ENCODE results near the gene ZNF831. TPM values are rescaled to one million over a fixed set of nuclear protein-coding genes. Genes with fewer than 3 reads are reported as not detected.
A peak's percentile ranks its signal among the peaks of the same experiment; 100 is the strongest.

The ZNF831 gene
- total and polyA plus RNA-seq, 4 experiments from 2014 or later: 7.8 to 49.0 (median 29.5) TPM

GRCh38 chr20:59273739-59274357, 110.2 kb downstream of the ZNF831 start:
- POLR2A ChIA-PET (ENCODE audit: partially characterized antibody): no interaction called here
- CTCF ChIA-PET (ENCODE audit: partially characterized antibody): interaction anchor here (0.7 to 1.6 kb wide), 2 partner anchors 9 to 186 kb away, joined by 3 to 4 read pairs; no protein-coding TSS in a partner anchor
- H3K4me3 Mint-ChIP-seq: peak overlapping the region in 5 of 8 donors; percentile 9 to 63 (median 12)

GRCh38 chr20:59276938-59277337, 113.3 kb downstream of the ZNF831 start:
- H3K4me1 Mint-ChIP-seq: peaks cover 12 to 28% (median 14%) of the 10 kb centered on the region in 4 donors
- DNase-seq: no peak
- CTCF ChIA-PET (ENCODE audit: partially characterized antibody): no interaction called here
- Histone ChIP-seq H3K27ac (ENCODE audit: low read depth, low read length) (no peak overlapping the region), H3K36me3 (ENCODE audit: insufficient read depth, low read length) (no peaks in the 10 kb centered on the region), H3K4me1 (ENCODE audit: insufficient read depth, low read length) (peaks cover 16% of the 10 kb centered on the region), H3K9me3 (ENCODE audit: control insufficient read depth in 1 of 2, low read length in 2 of 2) (no peaks in the 10 kb centered on the region), H3K4me3 (ENCODE audit: low read length in 2 of 2) (no peak overlapping the region), H3K27me3 (ENCODE audit: insufficient read depth, low read length) (no peaks in the 10 kb centered on the region)
- no peaks in the 10 kb centered on the region for H3K36me3 Mint-ChIP-seq
- intact Hi-C loops (cut with micrococcal nuclease): no loop called here
- POLR2A ChIA-PET (ENCODE audit: partially characterized antibody): no interaction called here
- H3K27me3 Mint-ChIP-seq: peaks cover 0 to 14% of the 10 kb centered on the region in 2 donors
- H3K27ac Mint-ChIP-seq: no peak overlapping the region
- no peak overlapping the region for H3K4me3 Mint-ChIP-seq
- H3K9me3 Mint-ChIP-seq: no peaks in the 10 kb centered on the region

More at GRCh38 chr20:59273739-59274357, 110.2 kb downstream of the ZNF831 start:
- Mint-ChIP-seq H3K9me3 (no peaks in the 10 kb centered on the region), H3K4me1 (peaks cover 15 to 44% (median 21%) of the 10 kb centered on the region in 4 donors), H3K36me3 (no peaks in the 10 kb centered on the region), H3K27me3 (peaks cover 0 to 14% of the 10 kb centered on the region in 2 donors), H3K27ac (peak overlapping the region in 3 of 7 donors; percentile 24 to 59 (median 53))
- Histone ChIP-seq H3K4me1 (ENCODE audit: insufficient read depth, low read length) (peaks cover 25% of the 10 kb centered on the region), H3K4me3 (ENCODE audit: low read length in 2 of 2) (no peak overlapping the region), H3K27ac (ENCODE audit: low read depth, low read length) (no peak overlapping the region), H3K27me3 (ENCODE audit: insufficient read depth, low read length) (peaks cover 4% of the 10 kb centered on the region), H3K9me3 (ENCODE audit: control insufficient read depth in 1 of 2, low read length in 2 of 2) (no peaks in the 10 kb centered on the region), H3K36me3 (ENCODE audit: insufficient read depth, low read length) (no peaks in the 10 kb centered on the region)
- intact Hi-C loops (cut with micrococcal nuclease): no loop called here
- peak in 1 of 5 donors; percentile 1 for DNase-seq

DNA sequence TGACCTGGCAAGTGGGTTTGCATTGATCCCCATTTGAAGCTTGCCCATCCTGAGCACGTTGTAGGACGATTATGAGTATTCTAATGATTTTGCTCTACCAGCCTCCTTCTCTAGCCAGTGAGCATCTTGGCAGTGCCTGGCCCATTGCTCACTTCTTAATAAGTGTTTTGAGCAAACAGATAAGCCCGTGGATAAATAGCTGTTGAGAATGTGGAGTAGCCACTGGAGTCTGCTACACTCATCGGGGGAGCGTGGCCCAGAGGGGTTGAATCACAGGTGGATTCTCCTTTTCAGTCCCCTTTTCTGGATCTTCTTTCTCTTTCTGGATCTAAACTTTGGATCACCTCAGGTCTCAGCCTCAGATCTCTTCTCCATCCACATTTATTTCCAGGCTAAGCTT, 120.8 kb downstream of the ZNF831 start:
- H3K36me3 ChIP-seq (ENCODE audit: insufficient read depth, low read length): no peaks in the 10 kb centered on the region
- no peaks in the 10 kb centered on the region for H3K27me3 Mint-ChIP-seq
- H3K4me3 ChIP-seq (ENCODE audit: low read length in 2 of 2): no peak overlapping the region
- no peaks in the 10 kb centered on the region for H3K4me1 ChIP-seq (ENCODE audit: insufficient read depth, low read length)
- no peaks in the 10 kb centered on the region for H3K9me3 ChIP-seq (ENCODE audit: control insufficient read depth in 1 of 2, low read length in 2 of 2)
- H3K4me3 Mint-ChIP-seq: no peak overlapping the region
- intact Hi-C loops (cut with micrococcal nuclease): no loop called here
- H3K36me3 Mint-ChIP-seq: no peaks in the 10 kb centered on the region
- CTCF ChIA-PET (ENCODE audit: partially characterized antibody): no interaction called here
- POLR2A ChIA-PET (ENCODE audit: partially characterized antibody): no interaction called here
- H3K9me3 Mint-ChIP-seq: no peaks in the 10 kb centered on the region
- H3K4me1 Mint-ChIP-seq: no peaks in the 10 kb centered on the region
- H3K27ac ChIP-seq (ENCODE audit: low read depth, low read length): no peak overlapping the region
- no peak overlapping the region for H3K27ac Mint-ChIP-seq
- no peak for DNase-seq
- H3K27me3 ChIP-seq (ENCODE audit: insufficient read depth, low read length): no peaks in the 10 kb centered on the region

DNA sequence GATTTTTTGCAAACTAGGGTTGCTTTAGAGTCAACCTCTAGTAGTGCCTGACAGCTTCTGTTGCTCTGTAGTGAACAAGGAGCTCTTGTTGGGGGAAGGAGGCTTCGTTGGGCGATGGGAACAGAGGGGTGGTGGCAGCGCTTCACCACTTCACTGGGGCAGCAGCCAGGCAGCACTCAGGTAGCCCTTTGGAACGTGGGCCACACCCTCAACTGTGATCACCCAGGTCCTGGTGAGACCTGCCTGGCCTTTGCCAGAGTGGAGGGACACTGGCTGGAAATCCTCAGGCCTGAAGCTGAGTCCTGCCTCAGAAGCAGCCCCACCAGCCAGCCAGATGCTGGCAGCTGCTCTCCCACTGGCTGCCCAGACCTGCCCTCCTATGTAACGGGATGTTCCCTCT, 126.4 kb downstream of the ZNF831 start:
- DNase-seq: no peak
- CTCF ChIA-PET (ENCODE audit: partially characterized antibody): no interaction called here

GRCh38 chr20:59291740-59292383, 128.2 kb downstream of the ZNF831 start:
- CTCF ChIA-PET (ENCODE audit: partially characterized antibody): no interaction called here
- H3K9me3 ChIP-seq (ENCODE audit: control insufficient read depth in 1 of 2, low read length in 2 of 2): no peaks in the 10 kb centered on the region

More for the DNA sequence above, 126.4 kb downstream of the ZNF831 start:
- POLR2A ChIA-PET (ENCODE audit: partially characterized antibody): no interaction called here
- peaks cover 0 to 14% (median 0%) of the 10 kb centered on the region in 4 donors for H3K4me1 Mint-ChIP-seq
- H3K27ac Mint-ChIP-seq: no peak overlapping the region
- H3K27me3 ChIP-seq (ENCODE audit: insufficient read depth, low read length): no peaks in the 10 kb centered on the region
- H3K36me3 Mint-ChIP-seq: no peaks in the 10 kb centered on the region
- H3K9me3 Mint-ChIP-seq: no peaks in the 10 kb centered on the region
- H3K4me3 ChIP-seq (ENCODE audit: low read length in 2 of 2): no peak overlapping the region
- no peaks in the 10 kb centered on the region for H3K9me3 ChIP-seq (ENCODE audit: control insufficient read depth in 1 of 2, low read length in 2 of 2)
- H3K27me3 Mint-ChIP-seq: peaks cover 3 to 5% of the 10 kb centered on the region in 2 donors
- no peak overlapping the region for H3K27ac ChIP-seq (ENCODE audit: low read depth, low read length)
- H3K36me3 ChIP-seq (ENCODE audit: insufficient read depth, low read length): no peaks in the 10 kb centered on the region
- no peaks in the 10 kb centered on the region for H3K4me1 ChIP-seq (ENCODE audit: insufficient read depth, low read length)
- no peak overlapping the region for H3K4me3 Mint-ChIP-seq
- intact Hi-C loops (cut with micrococcal nuclease): no loop called here

DNA sequence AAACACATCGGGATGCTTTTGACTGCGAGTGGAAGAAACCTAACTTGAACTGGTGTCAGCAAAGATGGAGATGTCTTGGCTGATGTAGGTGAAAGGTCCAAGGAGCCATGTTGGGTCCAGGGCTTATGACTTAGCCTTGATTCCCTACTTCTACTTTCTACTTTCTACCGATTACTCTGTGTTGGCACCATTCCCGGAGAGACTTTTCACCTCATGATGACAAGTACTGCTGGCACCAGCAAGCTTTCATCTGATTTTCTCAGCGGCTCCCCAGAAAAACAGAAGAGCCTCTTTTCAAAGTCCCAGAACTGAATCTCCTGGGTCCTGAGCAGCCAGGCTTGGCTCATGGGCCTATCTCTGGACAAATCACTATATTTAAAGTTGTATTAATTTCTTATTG, 131.9 kb downstream of the ZNF831 start:
- CTCF ChIA-PET (ENCODE audit: partially characterized antibody): no interaction called here
- Mint-ChIP-seq H3K4me1 (peaks cover 0 to 14% (median 0%) of the 10 kb centered on the region in 4 donors), H3K27ac (no peak overlapping the region), H3K36me3 (no peaks in the 10 kb centered on the region), H3K4me3 (no peak overlapping the region), H3K9me3 (no peaks in the 10 kb centered on the region), H3K27me3 (peaks cover 16 to 27% of the 10 kb centered on the region in 2 donors)
- Histone ChIP-seq H3K9me3 (ENCODE audit: control insufficient read depth in 1 of 2, low read length in 2 of 2) (no peaks in the 10 kb centered on the region), H3K4me3 (ENCODE audit: low read length in 2 of 2) (no peak overlapping the region), H3K4me1 (ENCODE audit: insufficient read depth, low read length) (no peaks in the 10 kb centered on the region), H3K27me3 (ENCODE audit: insufficient read depth, low read length) (peaks cover 14% of the 10 kb centered on the region), H3K27ac (ENCODE audit: low read depth, low read length) (no peak overlapping the region), H3K36me3 (ENCODE audit: insufficient read depth, low read length) (no peaks in the 10 kb centered on the region)
- DNase-seq: no peak
- POLR2A ChIA-PET (ENCODE audit: partially characterized antibody): no interaction called here
- intact Hi-C loops (cut with micrococcal nuclease): no loop called here

More at GRCh38 chr20:59291740-59292383, 128.2 kb downstream of the ZNF831 start:
- Mint-ChIP-seq H3K36me3 (no peaks in the 10 kb centered on the region), H3K4me1 (peaks cover 0 to 14% (median 0%) of the 10 kb centered on the region in 4 donors), H3K27me3 (peaks cover 5 to 9% of the 10 kb centered on the region in 2 donors), H3K4me3 (no peak overlapping the region), H3K9me3 (no peaks in the 10 kb centered on the region), H3K27ac (no peak overlapping the region)
- no peaks in the 10 kb centered on the region for H3K27me3 ChIP-seq (ENCODE audit: insufficient read depth, low read length)
- POLR2A ChIA-PET (ENCODE audit: partially characterized antibody): no interaction called here
- no peak overlapping the region for H3K4me3 ChIP-seq (ENCODE audit: low read length in 2 of 2)
- H3K36me3 ChIP-seq (ENCODE audit: insufficient read depth, low read length): no peaks in the 10 kb centered on the region
- H3K4me1 ChIP-seq (ENCODE audit: insufficient read depth, low read length): no peaks in the 10 kb centered on the region
- no peak overlapping the region for H3K27ac ChIP-seq (ENCODE audit: low read depth, low read length)
- intact Hi-C loops (cut with micrococcal nuclease): no loop called here
- no peak for DNase-seq

- H3K4me1 ChIP-seq (ENCODE audit: insufficient read depth, low read length): no peaks in the 10 kb centered on the region
- H3K27me3 ChIP-seq (ENCODE audit: insufficient read depth, low read length): peaks cover 14% of the 10 kb centered on the region
- no peak overlapping the region for H3K27ac ChIP-seq (ENCODE audit: low read depth, low read length)
- CTCF ChIA-PET (ENCODE audit: partially characterized antibody): no interaction called here
- Mint-ChIP-seq H3K4me3 (no peak overlapping the region), H3K27ac (no peak overlapping the region), H3K4me1 (peaks cover 0 to 10% (median 2%) of the 10 kb centered on the region in 4 donors), H3K9me3 (no peaks in the 10 kb centered on the region), H3K36me3 (no peaks in the 10 kb centered on the region), H3K27me3 (peaks cover 23 to 33% of the 10 kb centered on the region in 2 donors)
- H3K9me3 ChIP-seq (ENCODE audit: control insufficient read depth in 1 of 2, low read length in 2 of 2): no peaks in the 10 kb centered on the region
- POLR2A ChIA-PET (ENCODE audit: partially characterized antibody): no interaction called here
- no peak overlapping the region for H3K4me3 ChIP-seq (ENCODE audit: low read length in 2 of 2)
- intact Hi-C loops (cut with micrococcal nuclease): no loop called here
- no peaks in the 10 kb centered on the region for H3K36me3 ChIP-seq (ENCODE audit: insufficient read depth, low read length)
- DNase-seq: no peak
Observed at GRCh38 chr20:59297686-59298085, 134.1 kb downstream of the ZNF831 start.

Data from CD4-positive, alpha-beta memory T cell (primary cell).